PC-3 (cell line): ENCODE results near the gene VSIG10. TPM values are rescaled to one million over a fixed set of nuclear protein-coding genes. Genes with fewer than 3 reads are reported as not detected.

ENCODE experiments used
- ATAC-seq: fragments of 200-7000 bp; cut with Tn5 transposase; 2 replicates; pipeline ENCODE4 v1.9.1; 2020; ENCODE audit warnings: mild to moderate bottlenecking, moderate library complexity
- Bru-seq: library from RNA; stranded (reverse); fragments of 400-500 nt; gene quantifications from one replicate; lab custom pipeline; 2021; lab: Mats Ljungman, UMichigan
- BruChase-seq, 2 experiments: library from RNA; stranded (reverse); fragments of 400-500 nt; gene quantifications; one replicate each; lab custom pipeline; 2021; lab: Mats Ljungman, UMichigan
- BruUV-seq: library from RNA; stranded (reverse); fragments of 400-500 nt; replicated peaks from 2 replicates; lab custom pipeline; 2021; lab: Mats Ljungman, UMichigan
- CTCF ChIA-PET: fragments of 300-600 bp; sonication (Branson Sonifier 250); formaldehyde crosslinking; loops from one replicate; lab custom pipeline; 2022; ENCODE audit warnings: antibody characterized with exemption; lab: Charles Lee
- POLR2A ChIA-PET: fragments of 300-600 bp; sonication (Branson Sonifier 250); formaldehyde crosslinking; loops from one replicate; lab custom pipeline; 2022; ENCODE audit warnings: antibody characterized with exemption; ENCODE audit not compliant: unreplicated experiment; lab: Charles Lee
- DNase-seq: peaks from one replicate; pipeline ENCODE4 v3.0.0-alpha.2; 2015
- H2AFZ ChIP-seq: fragments of 300-600 bp; sonication (generic); 2 replicates; pipeline ENCODE4 v1.6.0; 2016; ENCODE audit warnings: antibody characterized with exemption, low read length
- H3F3A ChIP-seq: fragments of 300-600 bp; sonication (generic); one replicate; pipeline ENCODE4 v1.6.0; 2017; ENCODE audit warnings: antibody characterized with exemption, low read length, control low read depth, mild to moderate bottlenecking; ENCODE audit not compliant: unreplicated experiment
- H3K27ac ChIP-seq: fragments of 300-600 bp; sonication (generic); 2 replicates; pipeline ENCODE4 v1.5.1; 2016; ENCODE audit warnings: mild to moderate bottlenecking, low read length
- H3K27me3 ChIP-seq: fragments of 300-600 bp; sonication (generic); 2 replicates; pipeline ENCODE4 v1.6.1; 2016; ENCODE audit warnings: low read length, mixed read lengths
- H3K36me3 ChIP-seq: fragments of 300-600 bp; sonication (generic); 2 replicates; pipeline ENCODE4 v1.6.1; 2016; ENCODE audit warnings: low read depth, mixed run types, low read length, mixed read lengths
- H3K4me1 ChIP-seq: fragments of 300-600 bp; sonication (generic); 2 replicates; pipeline ENCODE4 v1.5.1; 2016; ENCODE audit warnings: low read length; ENCODE audit not compliant: insufficient read depth
- H3K4me2 ChIP-seq: fragments of 300-600 bp; sonication (generic); 2 replicates; pipeline ENCODE4 v1.6.0; 2016; ENCODE audit warnings: low read length
- H3K4me3 ChIP-seq: fragments of 300-600 bp; sonication (generic); 2 replicates; pipeline ENCODE4 v1.5.1; 2016; ENCODE audit warnings: mild to moderate bottlenecking, low read length, mixed read lengths
- H3K79me2 ChIP-seq: fragments of 300-600 bp; sonication (generic); 2 replicates; pipeline ENCODE4 v1.6.1; 2017; ENCODE audit warnings: low read length, mixed read lengths
- H3K9ac ChIP-seq: fragments of 300-600 bp; sonication (generic); 2 replicates; pipeline ENCODE4 v1.6.0; 2016; ENCODE audit warnings: mild to moderate bottlenecking, low read length
- H3K9me2 ChIP-seq: fragments of 300-600 bp; sonication (generic); replicated peaks from 2 replicates; pipeline ENCODE4 v1.6.1; 2016; ENCODE audit warnings: mixed run types, low read length, mixed read lengths
- H3K9me3 ChIP-seq: fragments of 300-600 bp; sonication (generic); 2 replicates; pipeline ENCODE4 v1.6.1; 2016; ENCODE audit warnings: low read length, mixed read lengths
- H4K20me1 ChIP-seq: fragments of 300-600 bp; sonication (generic); 2 replicates; pipeline ENCODE4 v1.6.1; 2016; ENCODE audit warnings: low read length, mixed read lengths
- EZH2 ChIP-seq: fragments of 300-600 bp; sonication (generic); IDR thresholded peaks from one replicate; pipeline ENCODE4 v1.6.1; 2017; ENCODE audit warnings: antibody characterized with exemption, mild to moderate bottlenecking, low read length; ENCODE audit not compliant: unreplicated experiment
- EZH2phosphoT487 ChIP-seq: fragments of 300-600 bp; sonication (generic); IDR thresholded peaks from 2 replicates; pipeline ENCODE4 v1.6.1; 2018; ENCODE audit warnings: mild to moderate bottlenecking, antibody characterized with exemption, low read length, borderline replicate concordance
- intact Hi-C: fragments of 100-400 bp; cut with micrococcal nuclease; formaldehyde crosslinking; loops from 2 replicates; pipeline ENCODE4 v1.9.0; 2023
- long read RNA-seq: library from polyadenylated mRNA; unstranded; transcript quantifications from one replicate; pipeline ENCODE4 v2.0.0, GENCODE V29; 2021; ENCODE audit not compliant: unreplicated experiment
- total RNA-seq: library from RNA; depleted of rRNA; stranded (reverse); fragments of >200 nt; gene quantifications from 2 replicates; pipeline ENCODE4 v1.2.3, GENCODE V29; 2014; rRNA removed
- TF ChIP-seq, protein P1 (sequence below): fragments of 300-600 bp; sonication (generic); conservative IDR thresholded peaks from 2 replicates; pipeline ENCODE4 v1.5.1; 2017; ENCODE audit warnings: antibody characterized with exemption, low read depth, mild to moderate bottlenecking, low read length

VSIG10 gene
- 60.8 and 68.8 TPM in 2 replicates for total RNA-seq
- Bru-seq, nascent RNA = percentile 58 among the genes with signal in this experiment
- BruChase-seq, experiment 1, labeled RNA remaining after a 6-hour chase = percentile 72 among the genes with signal in this experiment
- BruChase-seq, experiment 2, labeled RNA remaining after a 2-hour chase = percentile 70 among the genes with signal in this experiment
- long read RNA-seq, transcript VSIG10-209 (2 exons, 730 nt) = major isoform, 5 of 26 reads
- long read RNA-seq, partial matches to known transcripts = 6 of 26 reads
- long read RNA-seq, other reads (novel, unspliced or antisense) = 14 of 26 reads

GRCh38 chr12:118103601-118104382, at the start of gene VSIG10:
VSIG10 (minus strand) TSS chr12:118104011; CDS start chr12:118103671, 340 bp downstream.
- POLR2A ChIA-PET = interaction anchor here (0.6 to 0.7 kb wide), 2 partner anchors 17 to 135 kb away, joined by 3 to 4 read pairs; no protein-coding TSS in a partner anchor
- intact Hi-C loops = loop anchor here (1.0 to 2.0 kb wide), 2 partner anchors 33 to 44 kb away; partner anchors contain the start of gene PEBP1
- peaks cover 29% of the 10 kb centered on the region; the same call in 1 of the 2 replicates for H3K79me2 ChIP-seq
- BruUV-seq = no TSS peak
- no peaks in the 10 kb centered on the region for H3K9me3 ChIP-seq
- TF ChIP-seq EZH2phosphoT487 (no peak), EZH2 (no peak)
- TF ChIP-seq, protein P1, sequence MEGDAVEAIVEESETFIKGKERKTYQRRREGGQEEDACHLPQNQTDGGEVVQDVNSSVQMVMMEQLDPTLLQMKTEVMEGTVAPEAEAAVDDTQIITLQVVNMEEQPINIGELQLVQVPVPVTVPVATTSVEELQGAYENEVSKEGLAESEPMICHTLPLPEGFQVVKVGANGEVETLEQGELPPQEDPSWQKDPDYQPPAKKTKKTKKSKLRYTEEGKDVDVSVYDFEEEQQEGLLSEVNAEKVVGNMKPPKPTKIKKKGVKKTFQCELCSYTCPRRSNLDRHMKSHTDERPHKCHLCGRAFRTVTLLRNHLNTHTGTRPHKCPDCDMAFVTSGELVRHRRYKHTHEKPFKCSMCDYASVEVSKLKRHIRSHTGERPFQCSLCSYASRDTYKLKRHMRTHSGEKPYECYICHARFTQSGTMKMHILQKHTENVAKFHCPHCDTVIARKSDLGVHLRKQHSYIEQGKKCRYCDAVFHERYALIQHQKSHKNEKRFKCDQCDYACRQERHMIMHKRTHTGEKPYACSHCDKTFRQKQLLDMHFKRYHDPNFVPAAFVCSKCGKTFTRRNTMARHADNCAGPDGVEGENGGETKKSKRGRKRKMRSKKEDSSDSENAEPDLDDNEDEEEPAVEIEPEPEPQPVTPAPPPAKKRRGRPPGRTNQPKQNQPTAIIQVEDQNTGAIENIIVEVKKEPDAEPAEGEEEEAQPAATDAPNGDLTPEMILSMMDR = no peak
- peaks cover 21% of the 10 kb centered on the region for H3K4me1 ChIP-seq
- peak within 1 kb of the TSS; percentile 96 for H3K4me2 ChIP-seq
- H3K27me3 ChIP-seq = no peaks in the 10 kb centered on the region
- H2AFZ ChIP-seq = peak within 1 kb of the TSS; percentile 84
- H3K9me2 ChIP-seq = no peaks in the 10 kb centered on the region
- peak; percentile 90 for DNase-seq
- ATAC-seq = peak; percentile 82
- H3K27ac ChIP-seq = peak within 1 kb of the TSS; percentile 38
- H3F3A ChIP-seq = peaks cover 2% of the 10 kb centered on the region
- H4K20me1 ChIP-seq = no peaks in the 10 kb centered on the region
- H3K36me3 ChIP-seq = no peaks in the 10 kb centered on the region
- CTCF ChIA-PET = no interaction called here
- peak within 1 kb of the TSS; percentile 94 for H3K4me3 ChIP-seq
- peak within 1 kb of the TSS; percentile 78 for H3K9ac ChIP-seq

DNA sequence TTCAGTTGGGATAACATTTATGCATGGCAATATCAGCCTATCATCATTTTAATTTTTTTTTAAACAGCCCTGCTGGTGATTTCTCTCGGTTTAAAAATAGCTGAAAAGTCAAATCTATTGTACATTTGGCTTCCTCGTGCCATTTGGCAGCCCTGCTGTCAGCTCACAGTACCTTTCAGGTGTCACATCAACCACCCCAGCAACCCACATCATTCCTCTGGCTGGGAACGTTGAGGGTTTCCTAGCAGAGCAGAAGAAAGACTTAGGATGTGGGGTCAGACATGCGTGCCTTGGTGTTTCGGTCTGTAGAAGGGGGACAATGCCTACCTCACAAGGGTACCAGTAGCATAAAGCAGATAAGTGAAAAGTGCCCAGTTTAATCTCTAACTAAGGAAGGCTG, 47.9 kb upstream of the VSIG10 start:
- Histone ChIP-seq H2AFZ (no peak overlapping the region), H3K9me3 (no peaks in the 10 kb centered on the region), H3K79me2 (no peaks in the 10 kb centered on the region), H3K4me2 (no peak overlapping the region), H3K4me3 (no peak overlapping the region), H3K9ac (no peak overlapping the region), H3K36me3 (peaks cover 10% of the 10 kb centered on the region; the same call in 1 of the 2 replicates), H3F3A (no peaks in the 10 kb centered on the region), H3K9me2 (no peaks in the 10 kb centered on the region), H3K27me3 (no peaks in the 10 kb centered on the region), H3K4me1 (no peaks in the 10 kb centered on the region), H3K27ac (no peak overlapping the region), H4K20me1 (no peaks in the 10 kb centered on the region)
- TF ChIP-seq, protein P1 = no peak
- TF ChIP-seq EZH2 (no peak), EZH2phosphoT487 (no peak)
- ATAC-seq (no peak), DNase-seq (no peak)
- BruUV-seq = no TSS peak
- intact Hi-C loops = no loop called here
- ChIA-PET CTCF (no interaction called here), POLR2A (no interaction called here)
